Endodermal cell (in vitro differentiated cells): Measurements from ENCODE around the gene CWC27. TPM values are rescaled to one million over a fixed set of nuclear protein-coding genes. Genes with fewer than 3 reads are reported as not detected.

ENCODE experiments used
- DNase-seq: peaks from one replicate; pipeline ENCODE4 v3.0.0-alpha.2; 2017
- H3K27ac ChIP-seq: 2 replicates; pipeline ENCODE4 v1.5.1; 2013; ENCODE audit warnings: mild to moderate bottlenecking, low read depth, low read length, moderate library complexity
- H3K27me3 ChIP-seq: 2 replicates; pipeline ENCODE4 v1.6.1; 2013; ENCODE audit warnings: mild to moderate bottlenecking, low read length, moderate library complexity; ENCODE audit not compliant: insufficient read depth, control insufficient read depth, poor library complexity, severe bottlenecking
- H3K36me3 ChIP-seq: 2 replicates; pipeline ENCODE4 v1.7.0; 2013; ENCODE audit warnings: mild to moderate bottlenecking, low read length, moderate library complexity; ENCODE audit not compliant: control insufficient read depth, insufficient read depth
- H3K4me1 ChIP-seq: one replicate; pipeline ENCODE4 v1.7.0; 2013; ENCODE audit warnings: low read length; ENCODE audit not compliant: control insufficient read depth, insufficient read depth
- H3K4me3 ChIP-seq: 2 replicates; pipeline ENCODE4 v1.5.1; 2013; ENCODE audit warnings: mild to moderate bottlenecking, low read length, moderate library complexity
- H3K9ac ChIP-seq: 2 replicates; pipeline ENCODE4 v1.6.1; 2013; ENCODE audit warnings: mild to moderate bottlenecking, low read length, moderate library complexity; ENCODE audit not compliant: poor library complexity, severe bottlenecking; ENCODE audit errors: extremely low read depth
- H3K9me3 ChIP-seq: 2 replicates; pipeline ENCODE4 v1.6.1; 2013; ENCODE audit warnings: mild to moderate bottlenecking, low read length, moderate library complexity; ENCODE audit not compliant: control insufficient read depth
- H3K27ac Mint-ChIP-seq: 2 replicates; pipeline ENCODE4 v1.8.0; 2020; ENCODE audit warnings: mixed read lengths
- H3K27me3 Mint-ChIP-seq: 2 replicates; pipeline ENCODE4 v1.8.0; 2021; ENCODE audit warnings: mild to moderate bottlenecking, mixed read lengths; ENCODE audit not compliant: insufficient read depth
- H3K36me3 Mint-ChIP-seq: 2 replicates; pipeline ENCODE4 v1.8.0; 2020; ENCODE audit warnings: low read depth, mixed read lengths
- H3K4me1 Mint-ChIP-seq: 2 replicates; pipeline ENCODE4 v1.8.0; 2020; ENCODE audit warnings: mixed read lengths
- H3K4me3 Mint-ChIP-seq: 2 replicates; pipeline ENCODE4 v1.8.0; 2020; ENCODE audit warnings: mild to moderate bottlenecking, moderate library complexity, mixed read lengths
- H3K9me3 Mint-ChIP-seq: 2 replicates; pipeline ENCODE4 v1.8.0; 2020; ENCODE audit warnings: mild to moderate bottlenecking, mixed read lengths
- CTCF ChIP-seq: fragments of 200-600 bp; sonication (generic); conservative IDR thresholded peaks from 2 replicates; pipeline ENCODE4 v1.5.0; 2021; ENCODE audit warnings: antibody characterized with exemption, mild to moderate bottlenecking
- WGBS, 2 experiments: methylation state at CpG; one replicate each; pipeline versions ENCODE4 v1.1.5 to v1.1.7; 2013; ENCODE audit warnings: missing lambda C conversion rate in 2 of 2, mixed read lengths in 1 of 2; ENCODE audit not compliant: insufficient coverage in 1 of 2, insufficient read length in 1 of 2; 5-methylcytosine and 5-hydroxymethylcytosine counted together
- total RNA-seq, 2 donors: library from RNA; stranded (reverse); fragmentation: NEBNext Ultra II Directional in 1 of 2; extraction: Animal tissue kit (Norgen Biotek cat#: 25700) in 1 of 2; gene quantifications; 2 replicates in 1 of 2; 3 replicates in 1 of 2; pipeline ENCODE4 v1.2.1, GENCODE V29; 2021

CWC27 gene
- total RNA-seq, 2 donors from 2014 or later = 69.1 to 74.8 TPM

GRCh38 chr5:64773533-64773932 lies 4.8 kb downstream of the CWC27 start:
- Mint-ChIP-seq H3K27me3 (no peaks in the 10 kb centered on the region), H3K27ac (no peak overlapping the region), H3K36me3 (peaks cover 12% of the 10 kb centered on the region), H3K9me3 (no peaks in the 10 kb centered on the region), H3K4me1 (peaks cover 47% of the 10 kb centered on the region), H3K4me3 (no peak overlapping the region)
- Histone ChIP-seq H3K9ac (no peak overlapping the region), H3K9me3 (no peaks in the 10 kb centered on the region), H3K36me3 (peaks cover 37% of the 10 kb centered on the region), H3K27ac (no peak overlapping the region), H3K4me1 (peaks cover 6% of the 10 kb centered on the region), H3K27me3 (no peaks in the 10 kb centered on the region), H3K4me3 (peak overlapping the region; percentile 16)
- 100% methylated on average over 1 of the region's 1 CpG; no CpG with 5 or more reads in 1 of the 2 experiments for WGBS, 2 experiments
- no peak for DNase-seq
- no peak for TF ChIP-seq CTCF

- peaks cover 6% of the 10 kb centered on the region for H3K4me1 ChIP-seq
- Mint-ChIP-seq H3K4me1 (peaks cover 40% of the 10 kb centered on the region), H3K9me3 (no peaks in the 10 kb centered on the region), H3K27ac (no peak overlapping the region), H3K27me3 (no peaks in the 10 kb centered on the region), H3K4me3 (no peak overlapping the region), H3K36me3 (peaks cover 24% of the 10 kb centered on the region)
- 96 to 100% methylated on average over 1 of the region's 1 CpG for WGBS, 2 experiments
- H3K9me3 ChIP-seq = no peaks in the 10 kb centered on the region
- no peak overlapping the region for H3K9ac ChIP-seq
- H3K27ac ChIP-seq = no peak overlapping the region
- DNase-seq = no peak
- no peaks in the 10 kb centered on the region for H3K27me3 ChIP-seq
- TF ChIP-seq CTCF = no peak
- H3K4me3 ChIP-seq = peak overlapping the region; percentile 3
- peaks cover 54% of the 10 kb centered on the region for H3K36me3 ChIP-seq
Observed at GRCh38 chr5:64775291-64775690, 6.6 kb downstream of the CWC27 start.

- H3K4me3 Mint-ChIP-seq = no peak overlapping the region
- peaks cover 84% of the 10 kb centered on the region for H3K36me3 ChIP-seq
- no peaks in the 10 kb centered on the region for H3K4me1 ChIP-seq
- no peaks in the 10 kb centered on the region for H3K9me3 ChIP-seq
- peak; percentile 82 for DNase-seq
- peaks cover 32% of the 10 kb centered on the region for H3K36me3 Mint-ChIP-seq
- H3K4me3 ChIP-seq = no peak overlapping the region
- peak; percentile 97 for TF ChIP-seq CTCF
- H3K27me3 Mint-ChIP-seq = no peaks in the 10 kb centered on the region
- H3K27me3 ChIP-seq = no peaks in the 10 kb centered on the region
- H3K27ac Mint-ChIP-seq = no peak overlapping the region
- H3K27ac ChIP-seq = no peak overlapping the region
- no peaks in the 10 kb centered on the region for H3K9me3 Mint-ChIP-seq
- 21% methylated on average over 3 of the region's 3 CpGs; no CpG with 5 or more reads in 1 of the 2 experiments for WGBS, 2 experiments
- H3K4me1 Mint-ChIP-seq = peaks cover 7% of the 10 kb centered on the region
- H3K9ac ChIP-seq = no peak overlapping the region
Observed at GRCh38 chr5:64784451-64785025, 15.8 kb downstream of the CWC27 start.
